HL-60 (cell line): Measurements from ENCODE around the gene SFTPA1.
"Not testable (repeated sequence)": the region's sequence is repeated elsewhere in the genome, so short reads cannot be mapped to it uniquely, and the experiment has no call there.

Experiments used
- DNase-seq, 2 experiments: peaks; one replicate each; pipeline ENCODE4 v3.0.0-alpha.2; 2010 to 2020; ENCODE audit warnings: low read depth in 1 of 2, low spot score in 1 of 2
- H3K27ac ChIP-seq: fragments of 250-450 bp; sonication (Bioruptor Pico); replicated peaks from 2 replicates; pipeline ENCODE4 v1.5.1; 2020; ENCODE audit warnings: mild to moderate bottlenecking, moderate library complexity
- H3K27me3 ChIP-seq: fragments of 250-450 bp; sonication (Bioruptor Pico); 2 replicates; pipeline ENCODE4 v1.5.1; 2021; ENCODE audit warnings: mild to moderate bottlenecking, moderate library complexity; ENCODE audit not compliant: insufficient read depth, poor library complexity, severe bottlenecking
- H3K4me3 ChIP-seq: replicated peaks from 2 replicates; pipeline ENCODE4 v1.5.1; 2011; ENCODE audit warnings: mild to moderate bottlenecking, control low read depth, low read length; ENCODE audit not compliant: insufficient read depth
- GABPA ChIP-seq: IDR thresholded peaks from 2 replicates; pipeline ENCODE4 v1.6.1; 2012; ENCODE audit warnings: low read depth
- POLR2AphosphoS5 ChIP-seq: IDR thresholded peaks from 2 replicates; pipeline ENCODE4 v1.6.1; 2012; ENCODE audit warnings: low read depth
- SPI1 ChIP-seq: IDR thresholded peaks from 2 replicates; pipeline ENCODE4 v1.6.1; 2012; ENCODE audit warnings: low read depth, mild to moderate bottlenecking, borderline replicate concordance
- TF ChIP-seq, protein P1 (sequence below): IDR thresholded peaks from one replicate; pipeline ENCODE4 v1.5.1; 2011; ENCODE audit warnings: low read length, control low read depth, inconsistent platforms; ENCODE audit not compliant: insufficient read depth
- TF ChIP-seq, protein P2 (sequence below): IDR thresholded peaks from 2 replicates; pipeline ENCODE4 v1.6.1; 2012; ENCODE audit warnings: low read depth; ENCODE audit not compliant: insufficient replicate concordance

The SFTPA1 gene

DNA sequence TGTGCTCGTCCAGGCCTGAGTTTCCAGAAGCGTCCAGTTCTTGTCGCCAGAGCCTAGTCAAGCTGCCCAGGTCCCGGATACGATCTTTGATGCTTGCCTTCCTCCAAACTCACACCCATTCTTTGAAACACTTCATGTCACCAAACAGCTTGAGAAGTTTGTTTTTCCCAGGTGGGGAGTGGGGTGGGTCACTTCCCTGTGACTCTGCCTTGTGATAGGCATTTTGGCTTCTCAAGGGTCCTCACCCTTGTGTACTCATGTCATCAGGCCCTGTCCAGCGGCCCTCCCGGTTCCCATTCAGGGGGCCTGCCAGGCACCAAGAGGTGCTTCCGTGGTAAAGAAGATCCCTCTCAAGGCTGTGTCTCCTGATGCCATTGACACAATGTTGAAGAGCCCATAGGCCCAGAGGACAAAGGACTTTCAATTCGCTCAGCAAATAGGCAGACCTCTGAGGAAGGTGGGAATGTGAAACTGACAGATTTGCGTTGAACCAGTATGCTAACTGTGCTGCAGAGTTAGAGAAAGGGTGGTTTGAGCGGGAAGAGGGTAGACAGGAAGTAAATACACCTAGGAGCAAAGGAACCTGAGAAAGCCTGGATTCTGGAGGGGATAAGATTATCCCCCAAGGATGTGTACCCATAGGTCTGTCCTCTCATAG lies 24.7 kb upstream of the SFTPA1 start:
- no peak for TF ChIP-seq POLR2AphosphoS5
- TF ChIP-seq, protein P1, sequence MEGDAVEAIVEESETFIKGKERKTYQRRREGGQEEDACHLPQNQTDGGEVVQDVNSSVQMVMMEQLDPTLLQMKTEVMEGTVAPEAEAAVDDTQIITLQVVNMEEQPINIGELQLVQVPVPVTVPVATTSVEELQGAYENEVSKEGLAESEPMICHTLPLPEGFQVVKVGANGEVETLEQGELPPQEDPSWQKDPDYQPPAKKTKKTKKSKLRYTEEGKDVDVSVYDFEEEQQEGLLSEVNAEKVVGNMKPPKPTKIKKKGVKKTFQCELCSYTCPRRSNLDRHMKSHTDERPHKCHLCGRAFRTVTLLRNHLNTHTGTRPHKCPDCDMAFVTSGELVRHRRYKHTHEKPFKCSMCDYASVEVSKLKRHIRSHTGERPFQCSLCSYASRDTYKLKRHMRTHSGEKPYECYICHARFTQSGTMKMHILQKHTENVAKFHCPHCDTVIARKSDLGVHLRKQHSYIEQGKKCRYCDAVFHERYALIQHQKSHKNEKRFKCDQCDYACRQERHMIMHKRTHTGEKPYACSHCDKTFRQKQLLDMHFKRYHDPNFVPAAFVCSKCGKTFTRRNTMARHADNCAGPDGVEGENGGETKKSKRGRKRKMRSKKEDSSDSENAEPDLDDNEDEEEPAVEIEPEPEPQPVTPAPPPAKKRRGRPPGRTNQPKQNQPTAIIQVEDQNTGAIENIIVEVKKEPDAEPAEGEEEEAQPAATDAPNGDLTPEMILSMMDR: no peak
- TF ChIP-seq SPI1: no peak
- no peak for TF ChIP-seq GABPA
- TF ChIP-seq, protein P2, sequence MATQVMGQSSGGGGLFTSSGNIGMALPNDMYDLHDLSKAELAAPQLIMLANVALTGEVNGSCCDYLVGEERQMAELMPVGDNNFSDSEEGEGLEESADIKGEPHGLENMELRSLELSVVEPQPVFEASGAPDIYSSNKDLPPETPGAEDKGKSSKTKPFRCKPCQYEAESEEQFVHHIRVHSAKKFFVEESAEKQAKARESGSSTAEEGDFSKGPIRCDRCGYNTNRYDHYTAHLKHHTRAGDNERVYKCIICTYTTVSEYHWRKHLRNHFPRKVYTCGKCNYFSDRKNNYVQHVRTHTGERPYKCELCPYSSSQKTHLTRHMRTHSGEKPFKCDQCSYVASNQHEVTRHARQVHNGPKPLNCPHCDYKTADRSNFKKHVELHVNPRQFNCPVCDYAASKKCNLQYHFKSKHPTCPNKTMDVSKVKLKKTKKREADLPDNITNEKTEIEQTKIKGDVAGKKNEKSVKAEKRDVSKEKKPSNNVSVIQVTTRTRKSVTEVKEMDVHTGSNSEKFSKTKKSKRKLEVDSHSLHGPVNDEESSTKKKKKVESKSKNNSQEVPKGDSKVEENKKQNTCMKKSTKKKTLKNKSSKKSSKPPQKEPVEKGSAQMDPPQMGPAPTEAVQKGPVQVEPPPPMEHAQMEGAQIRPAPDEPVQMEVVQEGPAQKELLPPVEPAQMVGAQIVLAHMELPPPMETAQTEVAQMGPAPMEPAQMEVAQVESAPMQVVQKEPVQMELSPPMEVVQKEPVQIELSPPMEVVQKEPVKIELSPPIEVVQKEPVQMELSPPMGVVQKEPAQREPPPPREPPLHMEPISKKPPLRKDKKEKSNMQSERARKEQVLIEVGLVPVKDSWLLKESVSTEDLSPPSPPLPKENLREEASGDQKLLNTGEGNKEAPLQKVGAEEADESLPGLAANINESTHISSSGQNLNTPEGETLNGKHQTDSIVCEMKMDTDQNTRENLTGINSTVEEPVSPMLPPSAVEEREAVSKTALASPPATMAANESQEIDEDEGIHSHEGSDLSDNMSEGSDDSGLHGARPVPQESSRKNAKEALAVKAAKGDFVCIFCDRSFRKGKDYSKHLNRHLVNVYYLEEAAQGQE: no peak
- Histone ChIP-seq H3K27me3 (no peaks in the 10 kb centered on the region), H3K27ac (no peak overlapping the region), H3K4me3 (no peak overlapping the region)
- DNase-seq: no peak

DNA sequence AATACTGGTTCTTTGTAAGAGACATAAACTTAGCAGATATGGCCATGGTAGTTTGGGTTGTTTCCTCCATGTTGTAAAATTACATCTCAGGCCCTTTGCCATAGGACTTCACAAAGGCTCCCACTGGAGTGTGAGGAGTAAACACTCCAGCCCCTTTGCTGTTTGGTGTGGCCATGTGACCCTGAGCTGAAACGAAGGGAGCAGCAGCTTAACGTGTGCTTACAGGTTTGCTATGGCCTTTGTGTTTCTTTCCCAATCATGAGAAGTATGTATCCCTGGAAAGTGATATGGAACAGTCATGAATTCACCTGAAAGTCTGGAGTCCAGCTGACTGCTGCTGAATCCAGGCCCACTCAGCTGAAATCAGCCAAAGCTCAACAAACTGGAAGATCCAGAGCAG lies 23.8 kb upstream of the SFTPA1 start:
- no peak overlapping the region for H3K4me3 ChIP-seq
- H3K27me3 ChIP-seq: no peaks in the 10 kb centered on the region
- TF ChIP-seq GABPA: no peak

DNA sequence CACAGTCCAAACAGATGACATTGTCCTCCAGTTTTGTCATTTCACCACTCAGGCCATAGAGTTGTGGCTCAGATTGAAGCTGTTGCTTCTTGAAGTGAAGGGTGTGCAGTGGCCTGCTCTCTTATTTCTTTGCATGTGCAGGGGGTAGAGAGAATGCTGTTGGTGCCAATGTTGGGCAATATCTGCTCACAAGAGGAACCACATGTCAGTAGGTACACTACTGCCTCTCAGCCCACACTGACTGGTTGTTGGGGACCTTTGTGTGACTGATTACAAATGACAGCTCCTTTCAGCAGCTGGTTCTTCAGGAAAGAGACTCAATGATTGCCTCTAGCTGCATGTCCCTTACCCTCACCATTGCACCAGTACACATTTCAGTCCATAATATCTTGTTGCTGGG lies 21.9 kb upstream of the SFTPA1 start:
- Histone ChIP-seq H3K27ac (no peak overlapping the region), H3K27me3 (no peaks in the 10 kb centered on the region), H3K4me3 (no peak overlapping the region)
- TF ChIP-seq SPI1 (peak; percentile 26; the same call in 1 of the 2 replicates), POLR2AphosphoS5 (no peak)
- TF ChIP-seq, protein P1: no peak
- peak; percentile 1 to 59 for DNase-seq

More for the DNA sequence above, 23.8 kb upstream of the SFTPA1 start:
- no peak overlapping the region for H3K27ac ChIP-seq
- no peak for DNase-seq

DNA sequence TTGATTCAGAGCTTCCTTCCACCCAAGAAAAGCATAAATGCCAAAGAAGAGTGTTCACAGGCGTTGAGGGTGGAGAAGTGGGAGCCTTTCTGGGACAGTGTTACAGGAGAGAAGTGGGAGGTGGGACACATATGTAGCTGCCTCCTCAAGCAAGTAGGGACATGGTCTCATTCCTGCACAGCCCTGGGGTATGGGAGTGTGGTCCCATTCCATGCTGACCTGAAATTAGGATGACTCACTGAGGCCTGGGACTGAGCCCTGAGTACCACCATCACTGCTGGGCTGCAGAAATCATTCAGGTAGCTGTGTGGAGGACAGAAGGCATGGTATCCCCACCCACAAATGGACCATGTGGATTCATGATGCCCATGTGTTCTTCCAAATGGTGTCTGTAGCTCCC lies 17.4 kb upstream of the SFTPA1 start:
- Histone ChIP-seq H3K4me3 (no peak overlapping the region), H3K27ac (no peak overlapping the region), H3K27me3 (no peaks in the 10 kb centered on the region)
- no peak for DNase-seq
- TF ChIP-seq POLR2AphosphoS5 (no peak), GABPA (no peak), SPI1 (no peak)
- TF ChIP-seq, protein P1: no peak
- TF ChIP-seq, protein P2: no peak

DNA sequence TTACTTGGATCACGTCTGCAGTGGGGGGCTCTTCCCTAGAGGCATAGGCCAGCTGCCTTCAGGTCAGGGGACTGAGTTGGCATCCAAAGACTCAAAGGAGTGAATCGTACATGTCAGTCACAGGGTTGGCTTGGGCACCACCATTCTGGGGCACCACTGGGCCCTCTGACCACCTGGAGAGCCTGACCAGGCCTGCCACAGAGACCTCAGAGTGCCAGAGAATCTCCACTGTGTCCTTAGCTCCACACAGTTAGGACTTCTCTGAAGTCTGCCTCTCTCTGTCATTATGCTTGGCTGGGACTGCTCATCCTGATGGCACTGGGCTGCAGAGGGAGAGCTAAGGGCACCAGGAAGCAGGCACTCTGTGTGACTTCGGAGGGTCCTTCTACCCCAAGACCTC lies 16.2 kb upstream of the SFTPA1 start:
- H3K27me3 ChIP-seq, H3K4me3 ChIP-seq, H3K27ac ChIP-seq, DNase-seq: not testable (repeated sequence)
